Astrocyte (in vitro differentiated cells and primary cell): ENCODE measurements around the gene KCP. TPM values are rescaled to one million over a fixed set of nuclear protein-coding genes. Genes with fewer than 3 reads are reported as not detected.

ENCODE experiments used
- DNase-seq: peaks from one replicate; pipeline ENCODE4 v3.0.0-alpha.2; 2010; ENCODE audit warnings: low read depth
- FAIRE-seq: peaks from 2 replicates; lab custom pipeline; 2011; peaks lifted over from hg19 to GRCh38; lab: Jason Lieb, UNC
- H2AFZ ChIP-seq: 2 replicates; pipeline ENCODE4 v1.6.0; 2012; ENCODE audit warnings: low read depth, low read length, inconsistent platforms
- H3K27ac ChIP-seq: 2 replicates; pipeline ENCODE4 v1.5.1; 2011; ENCODE audit warnings: low read depth, low read length, inconsistent platforms
- H3K27me3 ChIP-seq: 2 replicates; pipeline ENCODE4 v1.6.0; 2011; ENCODE audit warnings: low read length, inconsistent platforms; ENCODE audit not compliant: insufficient read depth
- H3K36me3 ChIP-seq: 2 replicates; pipeline ENCODE4 v1.5.1; 2011; ENCODE audit warnings: low read length, inconsistent platforms; ENCODE audit not compliant: insufficient read depth
- H3K4me1 ChIP-seq: 2 replicates; pipeline ENCODE4 v1.5.1; 2011; ENCODE audit warnings: low read length, inconsistent platforms; ENCODE audit not compliant: insufficient read depth
- H3K4me2 ChIP-seq: 2 replicates; pipeline ENCODE4 v1.6.0; 2012; ENCODE audit warnings: low read length, inconsistent platforms
- H3K4me3 ChIP-seq: 2 replicates; pipeline ENCODE4 v1.5.1; 2011; ENCODE audit warnings: low read depth, mild to moderate bottlenecking, low read length, inconsistent platforms; ENCODE audit not compliant: insufficient read depth
- H3K79me2 ChIP-seq: 2 replicates; pipeline ENCODE4 v1.6.0; 2012; ENCODE audit warnings: mild to moderate bottlenecking, low read length, inconsistent platforms; ENCODE audit not compliant: insufficient read depth
- H3K9ac ChIP-seq: 2 replicates; pipeline ENCODE4 v1.6.0; 2012; ENCODE audit warnings: mild to moderate bottlenecking, low read length, inconsistent platforms
- H3K9me3 ChIP-seq: 2 replicates; pipeline ENCODE4 v1.5.1; 2012; ENCODE audit warnings: low read depth, mild to moderate bottlenecking, low read length, inconsistent platforms; ENCODE audit not compliant: insufficient read depth
- H4K20me1 ChIP-seq: 2 replicates; pipeline ENCODE4 v1.6.0; 2012; ENCODE audit warnings: low read length, inconsistent platforms; ENCODE audit not compliant: insufficient read depth
- H3K27ac Mint-ChIP-seq: one replicate; pipeline ENCODE4 v1.8.0; 2021; ENCODE audit warnings: mild to moderate bottlenecking, mixed read lengths; ENCODE audit not compliant: unreplicated experiment
- H3K27me3 Mint-ChIP-seq: one replicate; pipeline ENCODE4 v1.8.0; 2021; ENCODE audit warnings: low read depth, mixed read lengths; ENCODE audit not compliant: unreplicated experiment
- H3K36me3 Mint-ChIP-seq: one replicate; pipeline ENCODE4 v1.8.0; 2021; ENCODE audit warnings: low read depth, mixed read lengths; ENCODE audit not compliant: unreplicated experiment
- H3K4me1 Mint-ChIP-seq: one replicate; pipeline ENCODE4 v1.8.0; 2021; ENCODE audit warnings: low read depth, mixed read lengths; ENCODE audit not compliant: unreplicated experiment
- H3K4me3 Mint-ChIP-seq: one replicate; pipeline ENCODE4 v1.8.0; 2021; ENCODE audit warnings: mild to moderate bottlenecking, moderate library complexity, mixed read lengths; ENCODE audit not compliant: unreplicated experiment
- H3K9me3 Mint-ChIP-seq: one replicate; pipeline ENCODE4 v1.8.0; 2021; ENCODE audit warnings: mild to moderate bottlenecking, mixed read lengths; ENCODE audit not compliant: unreplicated experiment
- EZH2 ChIP-seq: IDR thresholded peaks from 2 replicates; pipeline ENCODE4 v1.6.1; 2012; ENCODE audit warnings: mild to moderate bottlenecking, low read length, inconsistent platforms; ENCODE audit not compliant: insufficient read depth
- total RNA-seq: library from RNA; stranded (reverse); gene quantifications from 2 replicates; pipeline ENCODE4 v1.2.1, GENCODE V29; 2021
- TF ChIP-seq, protein P1 (sequence below): IDR thresholded peaks from 2 replicates; pipeline ENCODE4 v1.5.1; 2011; ENCODE audit warnings: low read depth, mild to moderate bottlenecking, inconsistent platforms, low read length, moderate library complexity; ENCODE audit not compliant: insufficient read depth

KCP gene
- total RNA-seq, 1 donor from 2014 or later = 0.20 TPM

GRCh38 chr7:128906766-128907559 lies 3.5 kb downstream of the KCP start:
- Mint-ChIP-seq H3K9me3 (no peaks in the 10 kb centered on the region), H3K4me1 (peaks cover 11% of the 10 kb centered on the region), H3K27me3 (peaks cover 64% of the 10 kb centered on the region), H3K36me3 (peaks cover 6% of the 10 kb centered on the region), H3K4me3 (no peak overlapping the region), H3K27ac (no peak overlapping the region)
- H3K79me2 ChIP-seq = no peaks in the 10 kb centered on the region
- H2AFZ ChIP-seq = no peak overlapping the region
- H3K27ac ChIP-seq = no peak overlapping the region
- TF ChIP-seq EZH2 = no peak
- TF ChIP-seq, protein P1, sequence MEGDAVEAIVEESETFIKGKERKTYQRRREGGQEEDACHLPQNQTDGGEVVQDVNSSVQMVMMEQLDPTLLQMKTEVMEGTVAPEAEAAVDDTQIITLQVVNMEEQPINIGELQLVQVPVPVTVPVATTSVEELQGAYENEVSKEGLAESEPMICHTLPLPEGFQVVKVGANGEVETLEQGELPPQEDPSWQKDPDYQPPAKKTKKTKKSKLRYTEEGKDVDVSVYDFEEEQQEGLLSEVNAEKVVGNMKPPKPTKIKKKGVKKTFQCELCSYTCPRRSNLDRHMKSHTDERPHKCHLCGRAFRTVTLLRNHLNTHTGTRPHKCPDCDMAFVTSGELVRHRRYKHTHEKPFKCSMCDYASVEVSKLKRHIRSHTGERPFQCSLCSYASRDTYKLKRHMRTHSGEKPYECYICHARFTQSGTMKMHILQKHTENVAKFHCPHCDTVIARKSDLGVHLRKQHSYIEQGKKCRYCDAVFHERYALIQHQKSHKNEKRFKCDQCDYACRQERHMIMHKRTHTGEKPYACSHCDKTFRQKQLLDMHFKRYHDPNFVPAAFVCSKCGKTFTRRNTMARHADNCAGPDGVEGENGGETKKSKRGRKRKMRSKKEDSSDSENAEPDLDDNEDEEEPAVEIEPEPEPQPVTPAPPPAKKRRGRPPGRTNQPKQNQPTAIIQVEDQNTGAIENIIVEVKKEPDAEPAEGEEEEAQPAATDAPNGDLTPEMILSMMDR = no peak
- FAIRE-seq = no peak
- no peak overlapping the region for H3K4me3 ChIP-seq
- no peaks in the 10 kb centered on the region for H3K36me3 ChIP-seq
- no peak for DNase-seq
- H3K27me3 ChIP-seq = peaks cover 23% of the 10 kb centered on the region
- H3K4me1 ChIP-seq = peaks cover 6% of the 10 kb centered on the region
- H3K9ac ChIP-seq = no peak overlapping the region
- H3K9me3 ChIP-seq = no peaks in the 10 kb centered on the region
- H4K20me1 ChIP-seq = no peaks in the 10 kb centered on the region
- no peak overlapping the region for H3K4me2 ChIP-seq

DNA sequence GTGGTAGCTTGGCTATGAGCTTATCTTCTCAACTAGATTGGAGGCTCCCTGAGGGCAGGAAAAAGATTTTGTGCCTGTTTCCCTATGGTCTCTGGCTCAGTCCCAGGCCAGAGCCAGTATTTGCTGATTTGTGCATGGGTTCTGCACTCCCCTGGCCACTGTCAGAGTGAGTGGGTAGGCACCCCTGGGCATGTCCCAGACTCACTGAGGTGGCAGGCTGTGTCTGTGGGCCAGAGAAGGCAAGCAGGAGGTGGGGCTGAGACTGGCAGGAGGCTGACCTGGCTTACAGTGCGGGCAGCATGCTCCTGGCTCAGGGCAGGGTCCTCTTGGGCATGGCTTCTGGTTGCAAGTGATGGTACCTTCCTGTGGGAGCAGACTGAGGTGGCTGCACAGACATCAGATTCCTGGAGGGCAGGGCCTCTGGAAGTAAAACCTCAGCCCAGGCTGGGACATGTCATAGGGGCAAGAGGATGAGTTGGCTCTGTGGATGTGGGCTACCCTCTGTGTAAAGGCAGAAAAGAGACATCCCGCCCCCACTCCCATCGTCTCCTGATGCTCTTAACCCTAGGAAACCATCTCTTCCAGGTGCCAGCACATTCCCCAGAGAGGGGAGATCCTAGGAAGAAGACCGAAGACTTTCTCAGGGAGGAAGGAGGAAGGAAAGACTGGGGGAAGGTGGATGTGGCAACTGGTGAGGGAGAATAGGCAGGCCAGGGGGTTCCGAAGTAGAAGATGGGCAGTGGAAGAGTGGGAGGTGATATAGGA lies 4.3 kb downstream of the KCP start:
- no peak for TF ChIP-seq EZH2
- TF ChIP-seq, protein P1 = no peak
- DNase-seq (no peak), FAIRE-seq (no peak)
- no peaks in the 10 kb centered on the region for H3K9me3 Mint-ChIP-seq
- H3K36me3 ChIP-seq = no peaks in the 10 kb centered on the region
- no peak overlapping the region for H3K27ac ChIP-seq
- no peak overlapping the region for H3K9ac ChIP-seq
- H3K9me3 ChIP-seq = no peaks in the 10 kb centered on the region
- H3K4me3 ChIP-seq = no peak overlapping the region
- peaks cover 6% of the 10 kb centered on the region for H3K36me3 Mint-ChIP-seq
- H3K79me2 ChIP-seq = no peaks in the 10 kb centered on the region
- peaks cover 61% of the 10 kb centered on the region for H3K27me3 Mint-ChIP-seq
- H3K4me2 ChIP-seq = no peak overlapping the region
- peaks cover 6% of the 10 kb centered on the region for H3K4me1 ChIP-seq
- no peaks in the 10 kb centered on the region for H4K20me1 ChIP-seq
- H3K4me1 Mint-ChIP-seq = peaks cover 9% of the 10 kb centered on the region
- no peak overlapping the region for H3K4me3 Mint-ChIP-seq
- H3K27ac Mint-ChIP-seq = no peak overlapping the region
- no peak overlapping the region for H2AFZ ChIP-seq
- peaks cover 21% of the 10 kb centered on the region for H3K27me3 ChIP-seq
